DMS79 treated with DMSO at 0.1 percent for 48 hours (cell line): ENCODE results near the gene PELO.

ENCODE experiments used
- DNase-seq: peaks from one replicate; lab custom pipeline; 2025; lab: John Stamatoyannopoulos, UW

PELO gene

DNA sequence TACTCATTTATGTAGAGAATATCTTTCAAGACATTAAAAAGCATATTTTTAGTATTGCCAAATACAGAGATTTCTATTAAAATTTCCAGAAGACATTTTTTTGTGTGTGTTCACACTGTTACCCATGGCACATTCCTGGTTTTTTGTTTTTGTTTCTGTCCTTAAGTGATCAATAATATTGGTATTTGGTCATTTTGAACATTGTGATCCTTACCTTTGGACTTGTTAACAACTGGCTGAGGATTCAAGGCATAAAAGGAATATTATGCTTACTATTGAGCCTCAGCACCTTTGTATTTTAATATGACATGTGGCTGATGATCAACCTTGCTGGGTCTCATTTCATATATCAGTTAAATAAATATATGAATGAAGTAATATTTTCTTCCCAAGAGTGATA lies 41.9 kb downstream of the PELO start:
- no peak for DNase-seq

DNA sequence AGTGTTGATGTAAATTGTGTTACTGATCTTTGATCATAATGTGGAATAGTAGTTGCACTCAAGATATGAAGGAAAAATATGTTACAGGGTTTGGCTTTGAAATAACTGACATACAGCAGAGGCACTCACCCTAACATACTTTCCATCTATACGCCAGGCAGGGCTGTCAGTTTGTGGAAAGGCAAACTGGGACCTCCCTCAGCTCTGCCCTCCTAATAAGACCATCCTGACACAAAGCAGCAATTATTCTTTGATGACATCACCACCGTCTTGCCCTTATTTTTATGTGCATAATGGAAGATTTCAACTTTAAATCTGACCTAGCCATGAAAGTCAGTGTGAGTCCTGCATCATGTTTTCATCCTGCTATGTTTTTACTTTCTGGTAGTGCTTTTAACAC lies 42.9 kb downstream of the PELO start:
- DNase-seq, result no peak

DNA sequence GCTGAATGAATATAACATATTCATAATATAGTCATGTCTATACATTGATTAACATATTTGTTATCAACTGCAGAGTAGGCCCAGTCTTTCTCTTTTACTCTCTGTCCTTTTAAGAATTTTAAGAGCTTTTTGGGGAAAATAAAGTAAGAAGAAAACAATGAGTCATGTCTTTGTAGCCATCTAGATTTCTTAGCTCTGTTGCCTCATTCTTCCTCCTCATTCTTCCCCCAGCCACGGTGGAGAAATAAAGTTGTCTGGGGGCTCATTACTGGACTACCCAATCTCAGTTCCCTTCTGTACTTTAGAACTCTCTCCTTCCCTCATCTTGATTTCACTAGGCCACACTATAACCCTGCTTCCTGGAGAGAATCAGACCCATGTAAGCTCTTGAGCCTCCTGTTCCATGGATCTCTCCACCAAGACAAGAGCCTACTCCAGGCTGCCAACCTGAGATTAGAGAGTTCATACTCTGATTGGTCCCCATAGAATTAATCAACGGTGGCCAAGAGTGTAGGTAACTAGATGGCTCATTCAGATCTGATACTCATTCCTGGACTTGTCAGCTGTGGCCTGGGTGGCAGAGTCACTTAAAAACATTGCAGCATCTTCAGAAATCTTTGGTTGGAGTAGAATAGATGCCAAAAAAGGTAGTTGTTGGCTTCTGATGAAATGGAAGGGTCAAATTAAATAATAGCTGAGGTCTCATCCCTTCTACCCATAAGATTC lies 44.2 kb downstream of the PELO start:
- DNase-seq, result no peak

DNA sequence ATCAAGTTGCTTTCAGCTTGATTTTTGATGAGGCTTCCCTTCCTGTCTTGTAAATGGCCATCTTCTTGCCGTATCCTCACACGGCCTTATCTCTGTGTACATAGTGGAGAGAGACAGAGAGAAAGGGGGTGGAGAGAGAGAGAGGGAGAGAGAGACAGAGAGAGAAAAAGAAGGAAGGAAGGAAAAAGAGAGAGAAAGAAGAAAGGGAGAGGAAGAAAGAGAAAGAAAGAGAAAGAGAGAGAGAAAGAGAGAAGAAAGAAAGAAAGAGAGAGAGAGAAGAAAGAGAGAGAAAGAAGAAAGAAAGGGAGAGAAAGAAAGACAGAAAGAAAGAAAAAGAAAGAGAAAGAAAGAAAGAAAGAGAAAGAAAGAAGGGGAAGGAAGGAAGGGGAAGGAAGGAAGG lies 46.6 kb downstream of the PELO start:
- no peak for DNase-seq

DNA sequence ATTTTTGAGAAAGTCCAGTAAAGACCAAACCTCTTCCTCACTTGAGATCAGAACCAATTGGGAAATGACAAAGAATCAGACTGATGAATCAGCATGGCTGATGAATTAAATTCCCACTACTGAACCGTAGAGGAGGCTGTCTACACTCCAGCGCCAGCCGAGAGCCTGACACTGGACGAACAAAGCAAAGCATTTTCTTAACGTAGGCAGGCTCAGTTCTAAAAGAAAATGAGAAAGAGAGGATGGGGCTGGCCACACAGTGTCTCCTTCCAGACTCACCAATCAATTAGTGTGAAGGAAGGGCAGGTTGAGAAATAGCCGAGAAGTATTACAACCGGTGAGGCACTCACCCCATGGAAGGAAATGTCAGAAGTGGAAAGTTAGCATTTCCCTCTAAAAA lies 49.4 kb downstream of the PELO start:
- DNase-seq, result no peak
